Right atrium auricular region (tissue), 2 donors: ENCODE results near the gene TMEM178B. TPM values are rescaled to one million over a fixed set of nuclear protein-coding genes. Genes with fewer than 3 reads are reported as not detected.
"Not testable (repeated sequence)": the region's sequence is repeated elsewhere in the genome, so short reads cannot be mapped to it uniquely, and the experiment has no call there.

ENCODE experiments used
- DNase-seq: peaks from one replicate; pipeline ENCODE4 v3.0.0-alpha.2; 2019; ENCODE audit warnings: low spot score
- H3K27ac ChIP-seq, 2 donors: fragments of 200-600 bp; sonication (generic); 1 replicate in 1 of 2; 2 replicates in 1 of 2; pipeline ENCODE4 v1.5.1; 2016 to 2019
- H3K27me3 ChIP-seq, 2 donors: fragments of 200-600 bp; sonication (generic); one replicate each; pipeline versions ENCODE4 v1.5.1 to v1.6.0; 2017 to 2019
- H3K36me3 ChIP-seq: fragments of 200-600 bp; sonication (generic); one replicate; pipeline ENCODE4 v1.5.1; 2016
- H3K4me1 ChIP-seq, 2 donors: fragments of 200-600 bp; sonication (generic); one replicate each; pipeline versions ENCODE4 v1.5.1 to v1.6.0; 2017 to 2019
- H3K4me3 ChIP-seq, 2 donors: fragments of 200-600 bp; sonication (generic); 1 replicate in 1 of 2; 2 replicates in 1 of 2; pipeline ENCODE4 v1.5.1; 2017 to 2019; ENCODE audit warnings: mild to moderate bottlenecking in 1 of 2, moderate library complexity in 1 of 2
- H3K9me3 ChIP-seq, 2 donors: fragments of 200-600 bp; sonication (generic); one replicate each; pipeline ENCODE4 v1.5.1; 2019
- CTCF ChIP-seq, 2 donors: fragments of 200-600 bp; sonication (generic); IDR thresholded peaks; one replicate each; pipeline ENCODE4 v1.5.1; 2019; ENCODE audit warnings: antibody characterized with exemption in 2 of 2
- total RNA-seq, 2 donors: library from RNA; depleted of rRNA; stranded (reverse); fragments of >200 nt; gene quantifications; one replicate each; pipeline ENCODE4 v1.1.0, GENCODE V29; 2016

Gene TMEM178B
- total RNA-seq, result 10 to 100 TPM; 15.8 to 48.7 TPM

- Histone ChIP-seq H3K27ac (peak within 1 kb of the TSS; percentile 45 to 50), H3K4me1 (peaks cover 0 to 41% of the 10 kb centered on the region in 2 donors), H3K36me3 (no peaks in the 10 kb centered on the region), H3K4me3 (peak within 1 kb of the TSS; percentile 49 to 63), H3K27me3 (no peaks in the 10 kb centered on the region), H3K9me3 (no peaks in the 10 kb centered on the region)
- no peak for TF ChIP-seq CTCF (IDR thresholded peaks at IDR 0.05)
- no peak for DNase-seq
These were observed at the start of gene TMEM178B for GRCh38 chr7:141073641-141074161. TSS of gene TMEM178B (plus strand) at chr7:141074064.

GRCh38 chr7:141024668-141025067 is 49.2 kb upstream of the TMEM178B start:
- no peak overlapping the region for H3K27ac ChIP-seq
- TF ChIP-seq CTCF (IDR thresholded peaks at IDR 0.05), result no peak
- no peak overlapping the region for H3K4me3 ChIP-seq
- H3K36me3 ChIP-seq, result no peaks in the 10 kb centered on the region
- H3K9me3 ChIP-seq, result peaks cover 0 to 12% of the 10 kb centered on the region in 2 donors
- DNase-seq, result no peak
- no peaks in the 10 kb centered on the region for H3K4me1 ChIP-seq
- H3K27me3 ChIP-seq, result no peaks in the 10 kb centered on the region

GRCh38 chr7:141027043-141027442 is 46.8 kb upstream of the TMEM178B start:
- Histone ChIP-seq H3K4me1 (no peaks in the 10 kb centered on the region), H3K36me3 (no peaks in the 10 kb centered on the region), H3K27me3 (no peaks in the 10 kb centered on the region), H3K27ac (no peak overlapping the region), H3K9me3 (peaks cover 0 to 12% of the 10 kb centered on the region in 2 donors), H3K4me3 (no peak overlapping the region)
- DNase-seq, result no peak
- TF ChIP-seq CTCF (IDR thresholded peaks at IDR 0.05), result no peak

- TF ChIP-seq CTCF (IDR thresholded peaks at IDR 0.05), result no peak
- no peaks in the 10 kb centered on the region for H3K36me3 ChIP-seq
- H3K27ac ChIP-seq, result no peak overlapping the region
- H3K27me3 ChIP-seq, result no peaks in the 10 kb centered on the region
- peaks cover 0 to 12% of the 10 kb centered on the region in 2 donors for H3K9me3 ChIP-seq
- no peaks in the 10 kb centered on the region for H3K4me1 ChIP-seq
- DNase-seq, result no peak
- H3K4me3 ChIP-seq, result no peak overlapping the region
These were observed 45.1 kb upstream of the TMEM178B start for GRCh38 chr7:141028767-141029166.

GRCh38 chr7:141032539-141033323 is 41.1 kb upstream of the TMEM178B start:
- H3K27me3 ChIP-seq, DNase-seq, H3K36me3 ChIP-seq, H3K4me3 ChIP-seq, H3K9me3 ChIP-seq, H3K27ac ChIP-seq, H3K4me1 ChIP-seq: not testable (repeated sequence)

- H3K9me3 ChIP-seq, H3K27me3 ChIP-seq, H3K36me3 ChIP-seq, H3K27ac ChIP-seq, DNase-seq, H3K4me1 ChIP-seq, H3K4me3 ChIP-seq: not testable (repeated sequence)
These were observed 35.8 kb upstream of the TMEM178B start for GRCh38 chr7:141038100-141038499.

GRCh38 chr7:141039376-141039775 is 34.5 kb upstream of the TMEM178B start:
- Histone ChIP-seq H3K36me3 (no peaks in the 10 kb centered on the region), H3K27ac (no peak overlapping the region), H3K4me3 (no peak overlapping the region), H3K27me3 (no peaks in the 10 kb centered on the region), H3K9me3 (no peaks in the 10 kb centered on the region), H3K4me1 (no peaks in the 10 kb centered on the region)
- no peak for TF ChIP-seq CTCF (IDR thresholded peaks at IDR 0.05)
- no peak for DNase-seq
